Ramos (cell line): ENCODE data around the gene MAX.
"Not testable (repeated sequence)": the region's sequence is repeated elsewhere in the genome, so short reads cannot be mapped to it uniquely, and the experiment has no call there.

ENCODE experiments used
- in situ Hi-C: fragments of 300-500 bp; cut with MboI; formaldehyde crosslinking; loops from one replicate; pipeline ENCODE4 v1.14.3; 2022; ENCODE audit warnings: low sequenced_read_pairs; ENCODE audit not compliant: unreplicated experiment

MAX gene

DNA sequence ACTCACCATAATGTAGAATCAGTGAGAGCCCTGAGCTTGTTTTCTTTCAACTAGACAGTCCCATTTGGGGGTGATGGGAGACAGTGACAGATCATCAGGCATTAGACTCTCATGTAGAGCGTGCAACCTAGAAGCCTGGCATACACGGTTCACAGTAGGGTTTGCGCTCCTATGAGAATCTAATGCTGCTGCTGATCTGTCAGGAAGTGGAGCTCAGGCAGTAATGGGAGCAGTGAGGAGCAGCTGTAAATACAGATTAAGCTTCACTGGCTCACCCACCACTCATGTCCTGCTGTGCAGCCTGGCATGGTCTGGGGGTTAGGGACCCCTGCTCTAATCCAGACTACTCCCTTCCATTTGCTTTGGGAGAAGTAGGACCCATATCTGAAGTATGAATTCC is 60.0 kb downstream of the MAX start:
- in situ Hi-C loops = no loop called here

DNA sequence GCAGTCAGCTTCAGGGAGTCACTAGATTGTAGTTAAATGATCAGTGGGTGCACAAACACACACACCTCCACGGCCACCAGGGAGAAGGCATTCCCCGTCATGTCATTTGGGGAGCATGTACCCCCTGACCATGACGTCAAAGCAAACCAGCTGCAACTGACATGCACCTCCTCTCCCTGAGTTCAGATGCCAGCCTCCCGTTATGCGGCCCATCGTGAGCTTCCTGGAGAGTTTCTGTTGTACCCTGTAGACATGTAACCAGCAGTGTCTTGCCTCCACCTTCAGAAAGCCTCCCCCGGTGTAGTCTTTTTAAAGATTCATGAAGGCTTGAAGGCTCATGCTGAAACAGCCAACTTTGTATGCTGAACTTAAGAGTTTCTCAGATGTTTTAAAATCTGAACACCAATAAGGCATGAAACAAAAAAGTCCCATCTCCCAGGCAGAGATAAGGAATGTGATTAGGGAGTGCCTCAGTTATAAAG is 60.8 kb downstream of the MAX start:
- in situ Hi-C loops = no loop called here

DNA sequence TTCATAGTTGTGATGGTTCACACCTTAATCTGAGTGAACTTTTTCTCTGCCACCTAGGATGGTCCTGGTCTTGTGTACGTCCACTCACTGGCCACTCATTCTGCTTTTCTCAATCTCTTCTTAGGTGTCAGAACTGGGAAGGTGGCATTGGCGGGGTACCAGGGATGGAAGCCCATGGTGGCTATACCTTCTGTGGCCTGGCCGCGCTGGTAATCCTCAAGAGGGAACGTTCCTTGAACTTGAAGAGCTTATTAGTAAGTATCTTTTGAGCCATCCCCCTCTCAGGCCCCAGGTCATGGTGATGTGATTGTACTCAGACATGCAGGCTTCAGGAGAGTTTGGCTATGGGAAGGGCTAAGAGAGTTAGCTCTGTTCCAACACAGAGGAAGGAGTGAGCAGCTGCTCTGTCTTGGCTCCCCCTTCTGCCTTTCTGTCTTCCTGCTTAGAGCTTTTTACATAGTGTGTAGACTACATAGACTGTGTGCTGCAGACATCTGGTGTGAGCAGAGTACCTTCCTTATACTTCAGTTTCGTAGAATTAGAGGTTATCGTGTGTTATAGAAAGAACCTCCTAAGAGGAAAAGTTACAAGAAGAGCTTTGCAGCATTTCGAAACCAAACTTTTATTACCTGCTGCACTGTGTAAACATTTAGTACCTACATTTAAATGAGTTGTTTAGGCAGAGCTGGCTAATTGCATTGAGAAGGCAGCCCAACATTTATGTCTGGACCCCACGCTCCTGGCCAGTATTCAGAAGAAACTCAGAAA is 61.5 kb downstream of the MAX start:
- in situ Hi-C loops = no loop called here

DNA sequence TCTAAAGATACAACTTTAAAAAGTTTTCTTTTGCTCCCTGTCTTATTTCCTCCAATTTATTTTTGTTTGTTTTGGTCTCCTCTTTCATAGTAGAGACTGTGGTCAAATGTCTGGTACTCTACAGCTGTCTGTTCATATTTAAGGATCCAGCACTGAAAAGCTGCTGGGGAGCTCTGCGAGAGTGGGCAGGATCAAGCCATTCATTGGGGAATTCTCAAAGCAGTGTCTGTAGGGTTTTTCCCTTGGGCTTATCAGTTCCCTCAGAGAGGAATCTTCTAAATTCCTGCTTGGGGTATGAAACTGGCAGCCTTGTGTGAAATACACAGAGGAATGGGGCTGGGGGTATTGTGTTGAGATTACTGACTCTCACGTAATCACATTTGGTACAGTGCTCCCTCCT is 63.4 kb downstream of the MAX start:
- in situ Hi-C loops = no loop called here

DNA sequence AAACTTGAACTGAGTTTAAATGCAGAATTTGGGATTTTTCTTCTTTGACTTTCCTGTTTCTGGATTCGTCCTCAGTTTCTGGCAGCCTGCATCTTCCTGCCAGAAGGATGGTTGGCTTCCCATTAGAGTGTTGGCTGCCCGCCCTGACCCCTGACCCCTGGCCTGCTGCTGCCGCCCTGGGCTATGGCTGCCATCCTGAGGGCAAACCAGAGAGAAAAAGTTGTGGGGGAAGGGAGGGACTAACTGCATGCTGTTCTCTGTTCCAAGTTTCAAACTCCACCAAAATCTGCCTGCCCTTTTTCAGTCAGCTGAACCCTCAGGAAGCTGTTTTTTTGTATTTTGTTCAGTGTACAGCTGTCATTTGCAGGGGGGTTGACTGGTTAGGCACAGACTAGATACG is 67.3 kb downstream of the MAX start:
- in situ Hi-C loops = no loop called here

DNA sequence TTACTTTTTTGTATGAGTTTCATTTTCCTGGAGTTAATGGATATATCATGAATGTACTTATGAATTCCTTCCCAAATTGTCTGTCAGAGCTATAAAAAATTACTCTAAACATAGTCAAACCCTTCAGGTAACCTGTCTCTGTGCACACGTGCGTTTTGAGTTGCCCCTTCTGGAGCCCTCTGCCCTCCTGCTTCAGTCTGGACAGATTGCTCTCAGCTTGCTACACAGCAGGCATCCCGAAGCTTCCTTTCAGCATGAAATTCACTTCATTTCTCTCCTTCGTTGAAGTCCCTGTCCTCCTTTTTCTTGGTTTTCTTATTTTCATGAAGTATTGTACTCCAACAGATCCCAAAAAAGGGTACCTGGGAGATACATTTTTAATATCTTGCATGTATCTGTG is 68.3 kb downstream of the MAX start:
- in situ Hi-C loops = no loop called here

DNA sequence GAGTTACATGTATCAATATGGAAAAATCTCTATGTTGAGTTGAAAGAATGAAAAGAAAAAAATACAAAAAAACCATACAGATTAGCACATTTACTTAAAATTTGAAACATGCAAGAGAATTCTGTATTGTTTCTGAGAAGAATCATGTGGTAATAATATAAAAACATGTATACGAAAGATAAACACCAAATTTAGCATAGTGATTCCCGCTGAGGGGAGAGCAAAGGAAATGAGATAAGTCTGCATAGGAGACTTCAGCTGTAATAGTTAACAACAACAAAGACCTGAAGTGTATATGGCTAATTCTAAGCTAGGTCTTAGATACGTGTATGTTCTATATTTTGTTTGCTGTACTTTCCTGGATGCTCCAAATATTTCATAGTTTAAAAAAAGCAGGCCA is 69.1 kb downstream of the MAX start:
- in situ Hi-C loops = no loop called here

DNA sequence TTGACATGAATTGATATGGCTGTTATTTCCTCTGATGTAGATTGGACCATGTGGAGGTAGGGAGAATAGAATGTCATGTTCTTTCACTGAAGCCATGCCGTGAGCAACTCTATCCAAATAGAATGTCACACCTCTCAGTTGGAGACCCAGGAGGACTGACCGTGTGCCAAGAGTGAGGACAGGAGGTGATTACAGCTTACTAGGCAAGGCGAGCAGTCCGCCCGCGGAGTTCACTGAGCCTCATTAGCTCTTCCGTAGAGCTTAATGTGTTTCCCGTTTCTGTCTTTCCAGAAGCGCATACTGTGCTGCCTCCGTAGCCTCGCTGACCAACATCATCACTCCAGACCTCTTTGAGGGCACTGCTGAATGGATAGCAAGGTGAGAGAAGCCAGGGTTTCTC is 70.0 kb downstream of the MAX start:
- in situ Hi-C loops = no loop called here

DNA sequence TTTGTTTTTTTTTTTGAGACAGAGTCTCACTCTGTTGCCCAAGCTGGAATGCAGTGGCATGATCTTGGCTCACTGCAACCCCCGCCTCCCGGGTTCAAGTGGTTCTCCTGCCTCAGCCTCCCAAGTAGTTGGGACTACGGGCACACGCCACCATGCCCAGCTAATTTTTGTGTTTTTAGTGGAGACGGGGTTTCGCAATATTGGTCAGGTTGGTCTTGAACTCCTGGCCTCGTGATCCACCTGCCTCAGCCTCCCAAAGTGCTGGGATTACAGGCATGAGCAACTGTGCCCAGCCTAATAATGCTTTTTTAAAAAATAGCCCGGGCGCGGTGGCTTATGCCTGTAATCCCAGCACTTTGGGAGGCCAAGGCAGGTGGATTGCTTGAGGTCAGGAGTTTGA is 71.0 kb downstream of the MAX start:
- in situ Hi-C loops = not testable (repeated sequence)

DNA sequence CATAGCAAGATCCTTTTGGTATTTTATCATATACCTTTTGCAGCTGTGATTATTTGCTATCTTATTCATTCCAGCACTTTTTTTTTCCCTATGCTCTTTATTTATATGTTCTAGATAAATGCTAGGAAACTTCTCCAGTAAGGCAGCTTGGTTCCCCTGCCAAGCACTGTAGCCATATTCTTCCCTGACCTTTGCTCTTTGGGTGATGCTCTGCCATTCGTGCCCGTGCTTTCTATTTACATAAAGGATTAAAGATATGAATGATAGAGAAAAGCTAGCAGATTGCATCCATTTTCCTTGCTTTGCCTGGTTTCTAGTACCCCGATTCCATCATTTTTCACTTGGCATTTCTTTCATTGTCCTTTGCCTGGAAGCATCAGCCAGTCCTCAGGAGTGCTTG is 73.4 kb downstream of the MAX start:
- in situ Hi-C loops = no loop called here

DNA sequence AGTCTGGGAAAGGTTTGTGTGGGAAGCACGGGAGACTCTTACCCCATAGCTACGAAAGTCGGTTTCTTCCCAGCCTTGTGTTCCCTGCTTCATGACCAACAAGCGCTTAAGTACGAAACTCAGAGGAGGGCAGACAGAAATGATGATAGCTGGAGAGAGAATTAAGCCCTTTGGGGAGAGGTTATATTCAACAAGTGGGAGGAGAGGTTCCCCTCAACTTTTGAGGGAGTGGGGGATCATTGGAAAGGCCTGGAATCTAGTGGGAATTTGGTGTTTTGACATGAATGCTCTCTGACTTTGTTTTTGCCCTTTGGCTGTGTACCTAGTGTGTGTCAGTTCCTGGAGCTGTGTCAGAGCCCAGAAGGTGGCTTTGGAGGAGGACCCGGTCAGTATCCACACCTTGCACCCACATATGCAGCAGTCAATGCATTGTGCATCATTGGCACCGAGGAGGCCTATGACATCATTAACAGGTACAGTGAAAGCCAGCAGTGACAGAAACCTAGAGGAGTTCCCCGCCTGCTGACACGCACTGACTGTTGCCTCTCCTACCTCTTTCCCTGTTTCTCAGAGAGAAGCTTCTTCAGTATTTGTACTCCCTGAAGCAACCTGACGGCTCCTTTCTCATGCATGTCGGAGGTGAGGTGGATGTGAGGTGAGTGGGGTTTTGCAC is 75.1 kb downstream of the MAX start:
- in situ Hi-C loops = no loop called here

DNA sequence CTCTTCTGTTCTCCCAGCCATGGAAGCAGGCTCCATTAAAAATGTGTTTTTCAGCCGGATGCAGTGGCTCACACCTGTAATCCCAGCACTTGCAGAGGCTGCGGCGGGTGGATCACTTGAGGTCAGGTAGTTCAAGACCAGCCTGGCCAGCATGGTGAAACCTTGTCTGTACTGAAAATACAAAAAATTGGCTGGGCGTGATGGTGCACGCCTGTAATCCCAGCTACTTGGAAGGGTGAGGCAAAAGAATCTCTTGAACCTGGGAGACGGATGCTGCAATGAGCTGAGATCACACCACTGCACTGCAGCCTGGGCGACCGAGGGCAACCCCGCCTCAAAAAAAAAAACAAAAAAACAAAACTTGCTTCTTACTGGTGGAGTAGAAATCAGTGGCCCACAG is 75.8 kb downstream of the MAX start:
- in situ Hi-C loops = no loop called here

DNA sequence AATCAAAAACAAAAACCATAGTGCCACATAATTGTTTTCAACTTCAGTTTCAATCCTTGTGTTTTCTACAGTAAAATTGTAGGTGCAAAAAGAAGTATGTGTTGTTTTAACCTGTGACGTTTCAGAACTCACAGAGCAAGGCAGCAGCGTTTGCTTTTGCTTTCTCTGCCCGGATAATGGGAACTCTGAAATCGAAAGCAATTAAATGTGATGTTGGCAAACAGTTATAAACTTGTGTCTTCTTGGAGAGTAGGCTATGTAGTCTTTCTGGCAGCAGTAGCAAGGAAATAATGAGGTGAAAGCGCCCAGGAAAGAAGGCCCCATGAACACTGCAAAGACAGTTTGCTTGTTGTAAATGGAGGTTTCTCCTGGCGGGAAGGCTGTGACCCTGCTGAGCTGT is 76.5 kb downstream of the MAX start:
- in situ Hi-C loops = no loop called here
